ENCODE measurements around the gene RPL12.

The RPL12 gene

GRCh38 chr9:127492616-127493015 lies 41.4 kb upstream of the RPL12 start:
- Histone ChIP-seq H3K27me3 (ENCODE audit: control insufficient read depth in 1 of 2, insufficient read depth in 2 of 2, low read length in 2 of 2) (no peaks in the 10 kb centered on the region), H3K27ac (ENCODE audit: low read depth, low read length) (no peak overlapping the region), H3K9ac (ENCODE audit: low read depth in 1 of 2, low read length in 2 of 2) (no peak overlapping the region), H3K4me1 (ENCODE audit: control insufficient read depth in 1 of 2, insufficient read depth in 2 of 2, low read length in 2 of 2) (peaks cover 15 to 16% of the 10 kb centered on the region in 2 donors), H3K36me3 (ENCODE audit: control insufficient read depth in 1 of 2, insufficient read depth in 2 of 2, low read length in 2 of 2) (peaks cover 7 to 61% of the 10 kb centered on the region in 2 donors), H3K4me3 (ENCODE audit: low read depth in 1 of 2, low read length in 2 of 2) (no peak overlapping the region), H3K9me3 (ENCODE audit: control insufficient read depth in 1 of 2, low read length in 2 of 2) (no peaks in the 10 kb centered on the region)

- Histone ChIP-seq H3K9me3 (ENCODE audit: control insufficient read depth in 1 of 2, low read length in 2 of 2) (no peaks in the 10 kb centered on the region), H3K4me3 (ENCODE audit: low read depth in 1 of 2, low read length in 2 of 2) (no peak overlapping the region), H3K36me3 (ENCODE audit: control insufficient read depth in 1 of 2, insufficient read depth in 2 of 2, low read length in 2 of 2) (peaks cover 8 to 56% of the 10 kb centered on the region in 2 donors), H3K27me3 (ENCODE audit: control insufficient read depth in 1 of 2, insufficient read depth in 2 of 2, low read length in 2 of 2) (no peaks in the 10 kb centered on the region), H3K4me1 (ENCODE audit: control insufficient read depth in 1 of 2, insufficient read depth in 2 of 2, low read length in 2 of 2) (peaks cover 15 to 16% of the 10 kb centered on the region in 2 donors), H3K9ac (ENCODE audit: low read depth in 1 of 2, low read length in 2 of 2) (no peak overlapping the region), H3K27ac (ENCODE audit: low read depth, low read length) (no peak overlapping the region)
Measured at GRCh38 chr9:127491516-127491915, 40.3 kb upstream of the RPL12 start.

GRCh38 chr9:127490535-127491230 lies 39.5 kb upstream of the RPL12 start:
- peaks cover 16 to 58% of the 10 kb centered on the region in 2 donors for H3K36me3 ChIP-seq (ENCODE audit: control insufficient read depth in 1 of 2, insufficient read depth in 2 of 2, low read length in 2 of 2)
- H3K9me3 ChIP-seq (ENCODE audit: control insufficient read depth in 1 of 2, low read length in 2 of 2): no peaks in the 10 kb centered on the region
- no peak overlapping the region for H3K4me3 ChIP-seq (ENCODE audit: low read depth in 1 of 2, low read length in 2 of 2)
- no peaks in the 10 kb centered on the region for H3K27me3 ChIP-seq (ENCODE audit: control insufficient read depth in 1 of 2, insufficient read depth in 2 of 2, low read length in 2 of 2)
- H3K4me1 ChIP-seq (ENCODE audit: control insufficient read depth in 1 of 2, insufficient read depth in 2 of 2, low read length in 2 of 2): peaks cover 11% of the 10 kb centered on the region in 2 donors
- no peak overlapping the region for H3K27ac ChIP-seq (ENCODE audit: low read depth, low read length)
- no peak overlapping the region for H3K9ac ChIP-seq (ENCODE audit: low read depth in 1 of 2, low read length in 2 of 2)

- Histone ChIP-seq H3K27ac (ENCODE audit: low read depth, low read length) (no peak overlapping the region), H3K9me3 (ENCODE audit: control insufficient read depth in 1 of 2, low read length in 2 of 2) (no peaks in the 10 kb centered on the region), H3K9ac (ENCODE audit: low read depth in 1 of 2, low read length in 2 of 2) (no peak overlapping the region), H3K27me3 (ENCODE audit: control insufficient read depth in 1 of 2, insufficient read depth in 2 of 2, low read length in 2 of 2) (no peaks in the 10 kb centered on the region), H3K36me3 (ENCODE audit: control insufficient read depth in 1 of 2, insufficient read depth in 2 of 2, low read length in 2 of 2) (peaks cover 19 to 56% of the 10 kb centered on the region in 2 donors), H3K4me1 (ENCODE audit: control insufficient read depth in 1 of 2, insufficient read depth in 2 of 2, low read length in 2 of 2) (peaks cover 4 to 6% of the 10 kb centered on the region in 2 donors), H3K4me3 (ENCODE audit: low read depth in 1 of 2, low read length in 2 of 2) (no peak overlapping the region)
Measured at GRCh38 chr9:127489471-127490115, 38.4 kb upstream of the RPL12 start.

- Histone ChIP-seq H3K9ac (ENCODE audit: low read depth in 1 of 2, low read length in 2 of 2) (no peak overlapping the region), H3K4me3 (ENCODE audit: low read depth in 1 of 2, low read length in 2 of 2) (no peak overlapping the region), H3K9me3 (ENCODE audit: control insufficient read depth in 1 of 2, low read length in 2 of 2) (no peaks in the 10 kb centered on the region), H3K27ac (ENCODE audit: low read depth, low read length) (no peak overlapping the region), H3K4me1 (ENCODE audit: control insufficient read depth in 1 of 2, insufficient read depth in 2 of 2, low read length in 2 of 2) (no peaks in the 10 kb centered on the region), H3K27me3 (ENCODE audit: control insufficient read depth in 1 of 2, insufficient read depth in 2 of 2, low read length in 2 of 2) (no peaks in the 10 kb centered on the region), H3K36me3 (ENCODE audit: control insufficient read depth in 1 of 2, insufficient read depth in 2 of 2, low read length in 2 of 2) (peaks cover 19 to 53% of the 10 kb centered on the region in 2 donors)
Measured at GRCh38 chr9:127488946-127489345, 37.7 kb upstream of the RPL12 start.

DNA sequence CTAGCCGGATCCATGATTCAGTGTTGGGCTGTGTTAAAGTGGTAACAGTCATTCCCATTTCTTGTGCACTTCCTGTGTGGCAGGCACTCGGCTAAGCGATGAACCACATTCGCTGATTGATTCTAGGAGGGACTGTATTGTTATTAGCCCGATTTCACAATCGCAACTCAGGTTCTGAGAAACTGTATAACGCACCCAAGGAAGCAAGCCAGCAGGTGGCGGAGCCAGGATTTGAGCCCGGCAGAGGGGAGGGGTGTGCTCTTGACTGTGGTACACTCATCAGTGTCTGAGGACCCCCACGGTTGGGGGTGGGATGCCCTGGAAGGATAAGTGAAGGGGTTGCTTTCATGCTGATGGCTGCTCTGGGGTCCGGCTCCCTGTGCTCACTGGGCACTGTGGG lies 34.8 kb upstream of the RPL12 start:
- no peaks in the 10 kb centered on the region for H3K27me3 ChIP-seq (ENCODE audit: control insufficient read depth in 1 of 2, insufficient read depth in 2 of 2, low read length in 2 of 2)
- H3K9ac ChIP-seq (ENCODE audit: low read depth in 1 of 2, low read length in 2 of 2): no peak overlapping the region
- H3K4me3 ChIP-seq (ENCODE audit: low read depth in 1 of 2, low read length in 2 of 2): no peak overlapping the region
- no peaks in the 10 kb centered on the region for H3K9me3 ChIP-seq (ENCODE audit: control insufficient read depth in 1 of 2, low read length in 2 of 2)
- H3K36me3 ChIP-seq (ENCODE audit: control insufficient read depth in 1 of 2, insufficient read depth in 2 of 2, low read length in 2 of 2): peaks cover 13 to 53% of the 10 kb centered on the region in 2 donors
- no peaks in the 10 kb centered on the region for H3K4me1 ChIP-seq (ENCODE audit: control insufficient read depth in 1 of 2, insufficient read depth in 2 of 2, low read length in 2 of 2)
- no peak overlapping the region for H3K27ac ChIP-seq (ENCODE audit: low read depth, low read length)

DNA sequence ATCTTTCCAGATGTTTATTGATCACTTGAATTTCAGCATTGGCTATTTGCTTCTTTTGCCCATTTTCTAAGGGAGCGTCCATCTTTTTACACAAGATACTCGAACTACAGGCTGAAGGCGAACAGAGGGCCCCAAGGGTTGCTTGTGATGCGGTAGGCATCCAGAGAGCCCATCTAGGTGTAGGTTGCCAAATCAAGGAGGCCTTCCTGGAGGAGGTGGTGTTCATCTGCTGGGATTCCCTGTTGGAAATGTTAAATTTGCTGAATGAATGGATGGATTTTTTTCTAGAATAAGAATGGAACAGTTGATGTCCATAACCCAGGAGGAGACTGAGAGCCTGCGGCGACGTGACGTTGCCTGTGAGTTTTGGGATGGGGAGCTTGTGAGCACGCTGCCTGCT lies 31.5 kb upstream of the RPL12 start:
- Histone ChIP-seq H3K9me3 (ENCODE audit: control insufficient read depth in 1 of 2, low read length in 2 of 2) (no peaks in the 10 kb centered on the region), H3K27ac (ENCODE audit: low read depth, low read length) (no peak overlapping the region), H3K4me1 (ENCODE audit: control insufficient read depth in 1 of 2, insufficient read depth in 2 of 2, low read length in 2 of 2) (no peaks in the 10 kb centered on the region), H3K9ac (ENCODE audit: low read depth in 1 of 2, low read length in 2 of 2) (no peak overlapping the region), H3K4me3 (ENCODE audit: low read depth in 1 of 2, low read length in 2 of 2) (no peak overlapping the region), H3K27me3 (ENCODE audit: control insufficient read depth in 1 of 2, insufficient read depth in 2 of 2, low read length in 2 of 2) (no peaks in the 10 kb centered on the region), H3K36me3 (ENCODE audit: control insufficient read depth in 1 of 2, insufficient read depth in 2 of 2, low read length in 2 of 2) (peaks cover 25 to 53% of the 10 kb centered on the region in 2 donors)

DNA sequence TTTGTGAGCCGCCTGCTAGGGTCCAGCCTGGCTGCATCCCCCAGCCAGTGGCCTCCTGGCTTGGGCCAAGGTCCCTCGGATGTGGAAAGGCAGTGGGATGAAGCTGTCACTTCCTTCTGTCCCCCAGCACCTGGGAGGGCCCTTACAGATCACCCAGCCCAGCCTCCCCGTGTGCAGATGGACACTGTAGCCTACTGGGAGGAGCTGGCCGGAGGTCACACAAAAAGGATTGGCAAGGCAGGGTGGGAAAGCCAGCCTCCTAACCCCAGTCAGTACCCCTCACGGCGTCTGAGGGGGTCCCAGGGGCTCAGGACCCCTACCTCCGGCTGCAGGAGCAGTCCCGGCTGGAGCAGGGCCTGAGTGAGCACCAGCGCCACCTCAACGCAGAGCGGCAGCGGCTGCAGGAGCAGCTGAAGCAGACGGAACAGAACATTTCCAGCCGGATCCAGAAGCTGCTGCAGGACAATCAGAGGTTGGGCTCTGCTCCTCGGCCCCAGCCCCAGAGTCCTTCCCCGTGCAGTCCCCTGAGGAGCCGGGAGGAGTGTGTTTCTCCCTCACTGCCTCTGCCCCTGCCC lies 28.4 kb upstream of the RPL12 start:
- H3K27ac ChIP-seq (ENCODE audit: low read depth, low read length): no peak overlapping the region
- peaks cover 13 to 38% of the 10 kb centered on the region in 2 donors for H3K36me3 ChIP-seq (ENCODE audit: control insufficient read depth in 1 of 2, insufficient read depth in 2 of 2, low read length in 2 of 2)
- no peaks in the 10 kb centered on the region for H3K9me3 ChIP-seq (ENCODE audit: control insufficient read depth in 1 of 2, low read length in 2 of 2)
- H3K9ac ChIP-seq (ENCODE audit: low read depth in 1 of 2, low read length in 2 of 2): no peak overlapping the region
- H3K4me3 ChIP-seq (ENCODE audit: low read depth in 1 of 2, low read length in 2 of 2): no peak overlapping the region
- no peaks in the 10 kb centered on the region for H3K4me1 ChIP-seq (ENCODE audit: control insufficient read depth in 1 of 2, insufficient read depth in 2 of 2, low read length in 2 of 2)
- no peaks in the 10 kb centered on the region for H3K27me3 ChIP-seq (ENCODE audit: control insufficient read depth in 1 of 2, insufficient read depth in 2 of 2, low read length in 2 of 2)

DNA sequence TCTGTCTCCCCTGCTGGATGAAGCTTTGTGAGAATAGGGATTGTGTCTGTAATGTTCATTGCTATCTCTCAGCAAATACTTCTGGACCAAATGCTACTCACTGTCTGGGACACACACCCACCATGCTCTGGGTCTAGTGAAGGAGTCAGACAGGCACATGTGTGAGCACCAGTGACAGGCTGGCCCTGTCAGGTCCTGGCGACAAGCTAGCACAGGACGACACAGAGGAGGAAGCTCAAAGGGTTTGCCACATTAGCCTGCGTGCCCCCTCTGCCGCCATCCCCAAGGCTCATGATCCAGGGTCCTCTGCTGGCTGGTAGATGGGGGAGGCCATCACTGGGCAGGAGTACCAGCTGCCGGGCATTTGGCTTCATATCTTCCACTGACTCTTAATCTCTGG lies 23.4 kb upstream of the RPL12 start:
- peaks cover 11 to 38% of the 10 kb centered on the region in 2 donors for H3K36me3 ChIP-seq (ENCODE audit: control insufficient read depth in 1 of 2, insufficient read depth in 2 of 2, low read length in 2 of 2)

GRCh38 chr9:127473932-127474331 lies 22.7 kb upstream of the RPL12 start:
- Histone ChIP-seq H3K27me3 (ENCODE audit: control insufficient read depth in 1 of 2, insufficient read depth in 2 of 2, low read length in 2 of 2) (no peaks in the 10 kb centered on the region), H3K9me3 (ENCODE audit: control insufficient read depth in 1 of 2, low read length in 2 of 2) (no peaks in the 10 kb centered on the region), H3K4me3 (ENCODE audit: low read depth in 1 of 2, low read length in 2 of 2) (no peak overlapping the region), H3K27ac (ENCODE audit: low read depth, low read length) (no peak overlapping the region), H3K9ac (ENCODE audit: low read depth in 1 of 2, low read length in 2 of 2) (no peak overlapping the region), H3K4me1 (ENCODE audit: control insufficient read depth in 1 of 2, insufficient read depth in 2 of 2, low read length in 2 of 2) (no peaks in the 10 kb centered on the region), H3K36me3 (ENCODE audit: control insufficient read depth in 1 of 2, insufficient read depth in 2 of 2, low read length in 2 of 2) (peaks cover 6 to 32% of the 10 kb centered on the region in 2 donors)

More for the DNA sequence above, 23.4 kb upstream of the RPL12 start:
- Histone ChIP-seq H3K9me3 (ENCODE audit: control insufficient read depth in 1 of 2, low read length in 2 of 2) (no peaks in the 10 kb centered on the region), H3K27me3 (ENCODE audit: control insufficient read depth in 1 of 2, insufficient read depth in 2 of 2, low read length in 2 of 2) (no peaks in the 10 kb centered on the region), H3K4me1 (ENCODE audit: control insufficient read depth in 1 of 2, insufficient read depth in 2 of 2, low read length in 2 of 2) (no peaks in the 10 kb centered on the region), H3K4me3 (ENCODE audit: low read depth in 1 of 2, low read length in 2 of 2) (no peak overlapping the region), H3K9ac (ENCODE audit: low read depth in 1 of 2, low read length in 2 of 2) (no peak overlapping the region), H3K27ac (ENCODE audit: low read depth, low read length) (no peak overlapping the region)
